GM18868 (cell line): ENCODE measurements around the gene ZNF382.

Experiments
- ATAC-seq: cut with Tn5 transposase; IDR thresholded peaks from one replicate; pipeline ENCODE4 v1.9.1; 2021; ENCODE audit warnings: mild to moderate bottlenecking, moderate library complexity; ENCODE audit not compliant: unreplicated experiment

The ZNF382 gene

DNA sequence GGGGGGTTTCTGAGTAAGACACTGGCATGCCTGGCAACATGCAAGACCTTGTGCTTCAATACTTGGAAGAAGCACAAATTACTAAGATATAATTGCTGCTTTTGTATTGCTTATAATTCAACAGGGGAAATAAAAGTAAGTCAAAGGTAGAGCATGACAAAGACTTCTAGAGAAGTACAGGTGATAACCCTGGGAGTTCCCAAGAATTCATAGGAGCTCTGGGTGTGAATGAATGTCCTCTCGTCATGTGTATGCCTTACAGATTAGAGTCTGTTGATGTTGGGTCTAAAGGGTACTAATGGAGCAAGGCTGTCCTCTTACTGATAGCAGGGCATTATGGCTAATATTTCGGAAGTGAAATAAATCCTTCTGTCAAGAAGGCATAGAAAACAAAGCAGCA, 69.1 kb downstream of the ZNF382 start:
- ATAC-seq = no peak

DNA sequence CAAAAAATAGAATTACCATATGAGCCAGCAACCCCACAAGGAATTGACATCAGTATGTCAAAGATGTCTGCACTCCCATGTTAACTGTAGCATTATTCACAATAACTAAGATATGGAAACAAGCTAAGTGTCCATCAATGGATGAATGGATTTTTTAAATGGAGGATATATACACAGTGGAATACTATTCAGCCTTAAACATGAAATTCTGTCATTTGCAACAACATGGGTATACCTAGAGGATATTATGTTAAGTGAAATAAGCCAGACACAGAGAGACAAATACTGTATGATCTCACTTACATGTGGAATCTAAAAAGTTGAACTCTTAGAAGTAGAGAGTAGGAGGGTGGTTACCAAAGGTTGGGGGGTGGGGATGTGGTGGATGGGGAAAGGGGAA, 74.3 kb downstream of the ZNF382 start:
- no peak for ATAC-seq
